NCI-H1092 (cell line): ENCODE results near the gene OST4.
"Not testable (repeated sequence)": the region's sequence is repeated elsewhere in the genome, so short reads cannot be mapped to it uniquely, and the experiment has no call there.

ENCODE experiments used
- DNase-seq: peaks from one replicate; lab custom pipeline; 2025; lab: John Stamatoyannopoulos, UW

The OST4 gene

GRCh38 chr2:27071277-27071989, at the start of gene OST4:
Gene OST4, minus strand, starts transcription at chr2:27071654.
- DNase-seq: peak; percentile 76

GRCh38 chr2:27119330-27119670, 47.8 kb upstream of the OST4 start:
- DNase-seq: not testable (repeated sequence)

GRCh38 chr2:27118525-27119329, 47.3 kb upstream of the OST4 start, which contains the start of gene CGREF1:
Gene CGREF1, minus strand, starts transcription at chr2:27119128. Its CDS starts 14,762 bp downstream, at chr2:27104366.
- DNase-seq: peak; percentile 12

- no peak for DNase-seq
Measured at GRCh38 chr2:27117995-27118524, 46.6 kb upstream of the OST4 start.

- no peak for DNase-seq
Measured at GRCh38 chr2:27115519-27115918, 44.1 kb upstream of the OST4 start.

GRCh38 chr2:27111392-27112078, 40.1 kb upstream of the OST4 start:
- DNase-seq: not testable (repeated sequence)

GRCh38 chr2:27110603-27111352, 39.3 kb upstream of the OST4 start:
- not testable (repeated sequence) for DNase-seq

GRCh38 chr2:27109083-27109482, 37.6 kb upstream of the OST4 start:
- no peak for DNase-seq

GRCh38 chr2:27108221-27108620, 36.8 kb upstream of the OST4 start:
- DNase-seq: no peak

- no peak for DNase-seq
Measured at GRCh38 chr2:27105981-27106380, 34.5 kb upstream of the OST4 start.

GRCh38 chr2:27102329-27102728, 30.9 kb upstream of the OST4 start:
- no peak for DNase-seq

- no peak for DNase-seq
Measured at GRCh38 chr2:27100036-27100435, 28.6 kb upstream of the OST4 start.

- no peak for DNase-seq
Measured at GRCh38 chr2:27099334-27099955, 28.0 kb upstream of the OST4 start.

- no peak for DNase-seq
Measured at GRCh38 chr2:27097341-27097740, 25.9 kb upstream of the OST4 start.

GRCh38 chr2:27096748-27097297, 25.4 kb upstream of the OST4 start:
- DNase-seq: no peak

GRCh38 chr2:27095745-27096651, 24.5 kb upstream of the OST4 start:
- no peak for DNase-seq

- DNase-seq: no peak
Measured at GRCh38 chr2:27095427-27095744, 23.9 kb upstream of the OST4 start.

GRCh38 chr2:27094353-27094984, 23.0 kb upstream of the OST4 start:
- no peak for DNase-seq
